Measurements from ENCODE around the gene GDPD3. TPM values are rescaled to one million over a fixed set of nuclear protein-coding genes. Genes with fewer than 3 reads are reported as not detected.

Gene GDPD3
- total RNA-seq, 4 donors from 2014 or later: 0.66 to 3.7 (median 2.2) TPM

DNA sequence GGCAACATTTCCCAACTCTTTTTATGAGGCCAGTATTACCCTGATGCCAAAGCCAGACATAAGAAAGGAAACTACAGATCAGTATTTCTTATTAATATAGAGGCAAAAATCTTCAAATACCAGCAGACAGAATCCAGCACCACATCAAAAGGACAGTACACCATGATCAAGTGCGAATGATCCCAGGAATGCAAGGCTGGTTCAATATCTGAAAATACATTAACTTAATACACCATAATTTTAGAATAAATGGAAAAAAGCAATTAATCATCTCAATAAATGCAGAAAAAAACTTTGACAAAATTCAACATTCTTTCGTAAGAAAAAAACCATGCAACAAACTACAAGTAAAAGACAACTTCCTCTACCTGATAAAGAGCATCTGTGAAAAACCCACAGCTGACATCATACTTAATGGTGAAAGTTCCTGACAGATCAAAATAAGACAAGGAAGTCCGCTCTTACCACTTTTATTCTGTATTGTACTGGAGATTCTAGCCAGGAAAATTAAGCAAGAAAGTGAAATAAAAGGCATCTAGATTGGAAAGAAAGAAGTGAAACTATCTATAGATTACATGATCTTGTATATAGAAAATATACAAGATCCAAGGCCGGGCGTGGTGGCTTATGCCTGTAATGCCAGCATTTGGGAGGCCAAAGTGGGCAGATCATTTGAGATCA lies 36.1 kb upstream of the GDPD3 start:
- TF ChIP-seq POLR2AphosphoS5 (IDR thresholded peaks at IDR 0.05): no peak
- no peak for TF ChIP-seq POLR2A (IDR thresholded peaks at IDR 0.05; ENCODE audit: low read depth)
- TF ChIP-seq, protein P1, sequence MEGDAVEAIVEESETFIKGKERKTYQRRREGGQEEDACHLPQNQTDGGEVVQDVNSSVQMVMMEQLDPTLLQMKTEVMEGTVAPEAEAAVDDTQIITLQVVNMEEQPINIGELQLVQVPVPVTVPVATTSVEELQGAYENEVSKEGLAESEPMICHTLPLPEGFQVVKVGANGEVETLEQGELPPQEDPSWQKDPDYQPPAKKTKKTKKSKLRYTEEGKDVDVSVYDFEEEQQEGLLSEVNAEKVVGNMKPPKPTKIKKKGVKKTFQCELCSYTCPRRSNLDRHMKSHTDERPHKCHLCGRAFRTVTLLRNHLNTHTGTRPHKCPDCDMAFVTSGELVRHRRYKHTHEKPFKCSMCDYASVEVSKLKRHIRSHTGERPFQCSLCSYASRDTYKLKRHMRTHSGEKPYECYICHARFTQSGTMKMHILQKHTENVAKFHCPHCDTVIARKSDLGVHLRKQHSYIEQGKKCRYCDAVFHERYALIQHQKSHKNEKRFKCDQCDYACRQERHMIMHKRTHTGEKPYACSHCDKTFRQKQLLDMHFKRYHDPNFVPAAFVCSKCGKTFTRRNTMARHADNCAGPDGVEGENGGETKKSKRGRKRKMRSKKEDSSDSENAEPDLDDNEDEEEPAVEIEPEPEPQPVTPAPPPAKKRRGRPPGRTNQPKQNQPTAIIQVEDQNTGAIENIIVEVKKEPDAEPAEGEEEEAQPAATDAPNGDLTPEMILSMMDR (IDR thresholded peaks at IDR 0.05): no peak
- no peak for TF ChIP-seq EP300 (IDR thresholded peaks at IDR 0.05)
- no peak for DNase-seq (ENCODE audit: extremely low spot score)
- H3K36me3 ChIP-seq: no peaks in the 10 kb centered on the region
- peaks cover 0 to 17% (median 3%) of the 10 kb centered on the region in 4 donors for H3K9me3 ChIP-seq
- no peaks in the 10 kb centered on the region for H3K4me1 ChIP-seq
- no peaks in the 10 kb centered on the region for H3K27me3 ChIP-seq
- 79% methylated on average over 5 of the region's 5 CpGs for WGBS
- no peak overlapping the region for H3K4me3 ChIP-seq
- H3K27ac ChIP-seq (replicated peaks in 1 of 4): no peak overlapping the region
- intact Hi-C loops (cut with DNase I): loop anchor here (10.0 kb wide), 1 partner anchor 335 kb away; no protein-coding TSS in a partner anchor

- Histone ChIP-seq H3K4me1 (no peaks in the 10 kb centered on the region), H3K4me3 (no peak overlapping the region), H3K36me3 (no peaks in the 10 kb centered on the region), H3K9me3 (peaks cover 0 to 17% (median 3%) of the 10 kb centered on the region in 4 donors), H3K27me3 (no peaks in the 10 kb centered on the region), H3K27ac (replicated peaks in 1 of 4) (no peak overlapping the region)
- intact Hi-C loops (cut with DNase I): loop anchor here (10.0 kb wide), 1 partner anchor 337 kb away; no protein-coding TSS in a partner anchor
- DNase-seq (ENCODE audit: extremely low spot score): no peak
- whole genome bisulfite sequencing: 93% methylated on average over 3 of the region's 3 CpGs
- TF ChIP-seq, protein P1 (IDR thresholded peaks at IDR 0.05): no peak
- TF ChIP-seq EP300 (IDR thresholded peaks at IDR 0.05): no peak
- no peak for TF ChIP-seq POLR2A (IDR thresholded peaks at IDR 0.05; ENCODE audit: low read depth)
- TF ChIP-seq POLR2AphosphoS5 (IDR thresholded peaks at IDR 0.05): no peak
Observed at GRCh38 chr16:30147843-30148510, 34.6 kb upstream of the GDPD3 start.

DNA sequence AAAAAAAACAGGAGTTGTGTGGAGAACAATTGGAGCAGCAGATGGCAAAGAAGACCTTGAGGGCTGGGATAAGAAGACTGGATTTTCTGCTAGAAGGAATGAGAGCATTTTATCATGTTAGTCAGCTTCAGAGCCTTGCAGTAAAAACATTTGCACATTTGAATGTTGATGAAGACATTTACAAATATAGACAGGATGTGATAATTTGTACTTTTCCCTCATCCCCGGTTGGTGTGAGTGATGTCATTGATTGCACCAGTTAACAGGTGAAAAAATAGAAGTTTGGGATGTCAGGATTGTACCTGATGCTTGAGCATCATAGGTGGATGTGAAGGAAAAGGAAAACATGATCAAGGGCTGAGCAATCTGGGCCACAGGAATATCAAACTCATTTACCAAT lies 32.3 kb upstream of the GDPD3 start:
- Histone ChIP-seq H3K36me3 (no peaks in the 10 kb centered on the region), H3K4me1 (no peaks in the 10 kb centered on the region), H3K9me3 (peaks cover 0 to 17% (median 3%) of the 10 kb centered on the region in 4 donors), H3K27me3 (no peaks in the 10 kb centered on the region), H3K27ac (replicated peaks in 1 of 4) (no peak overlapping the region), H3K4me3 (no peak overlapping the region)
- TF ChIP-seq, protein P1 (IDR thresholded peaks at IDR 0.05): no peak
- TF ChIP-seq POLR2A (IDR thresholded peaks at IDR 0.05; ENCODE audit: low read depth) (no peak), EP300 (IDR thresholded peaks at IDR 0.05) (no peak), POLR2AphosphoS5 (IDR thresholded peaks at IDR 0.05) (no peak)
- DNase-seq (ENCODE audit: extremely low spot score): no peak
- intact Hi-C loops (cut with DNase I): loop anchor here (10.0 kb wide), 1 partner anchor 339 kb away; no protein-coding TSS in a partner anchor
- 52% methylated on average over 1 of the region's 1 CpG for WGBS

GRCh38 chr16:30144917-30145316 lies 31.6 kb upstream of the GDPD3 start:
- TF ChIP-seq EP300 (IDR thresholded peaks at IDR 0.05) (no peak), POLR2AphosphoS5 (IDR thresholded peaks at IDR 0.05) (no peak), POLR2A (IDR thresholded peaks at IDR 0.05; ENCODE audit: low read depth) (no peak)
- TF ChIP-seq, protein P1 (IDR thresholded peaks at IDR 0.05): no peak
- H3K4me1 ChIP-seq: no peaks in the 10 kb centered on the region
- DNase-seq (ENCODE audit: extremely low spot score): no peak
- no peaks in the 10 kb centered on the region for H3K27me3 ChIP-seq
- WGBS: 30% methylated on average over 1 of the region's 1 CpG
- H3K36me3 ChIP-seq: no peaks in the 10 kb centered on the region
- intact Hi-C loops (cut with DNase I): loop anchor here (10.0 kb wide), 1 partner anchor 340 kb away; no protein-coding TSS in a partner anchor
- H3K4me3 ChIP-seq: no peak overlapping the region
- H3K9me3 ChIP-seq: peaks cover 0 to 13% (median 3%) of the 10 kb centered on the region in 4 donors
- no peak overlapping the region for H3K27ac ChIP-seq (replicated peaks in 1 of 4)

All from esophagus muscularis mucosa (tissue), 4 donors.